K562 (cell line): Measurements from ENCODE around the gene STX18.

ENCODE experiments used
- CBX3 ChIP-seq, 2 experiments: IDR thresholded peaks; 1 replicate in 1 of 2; 2 replicates in 1 of 2; pipeline ENCODE4 v1.6.1; 2012; ENCODE audit warnings: inconsistent platforms in 2 of 2, low read length in 2 of 2, borderline replicate concordance in 1 of 2, control low read depth in 1 of 2
- ELF2 ChIP-seq: fragments of 250-450 bp; sonication (Bioruptor Pico); IDR thresholded peaks from 2 replicates; pipeline ENCODE4 v1.5.0; 2021; ENCODE audit warnings: mild to moderate bottlenecking
- HNRNPLL ChIP-seq: fragments of 200-400 bp; formaldehyde crosslinking; IDR thresholded peaks from 2 replicates; pipeline ENCODE4 v1.6.1; 2017; ENCODE audit warnings: low read length, low read depth, mild to moderate bottlenecking; ENCODE audit not compliant: poor library complexity, severe bottlenecking
- SMARCC2 ChIP-seq: fragments of 450-650 bp; IDR thresholded peaks from 2 replicates; pipeline ENCODE4 v1.6.1; 2017; ENCODE audit warnings: antibody characterized with exemption, moderate library complexity, mild to moderate bottlenecking, low read depth
- STAT6 ChIP-seq: sonication (generic); formaldehyde crosslinking; IDR thresholded peaks from 2 replicates; pipeline ENCODE4 v1.8.1; 2023; ENCODE audit warnings: mild to moderate bottlenecking, missing genetic modification reagents
- TCF7L2 ChIP-seq: fragments of 150-350 bp; IDR thresholded peaks from 2 replicates; pipeline ENCODE4 v1.6.1; 2016; ENCODE audit warnings: low read depth, mild to moderate bottlenecking, low read length, moderate library complexity
- ZBTB8A ChIP-seq: fragments of 450-650 bp; IDR thresholded peaks from 2 replicates; pipeline ENCODE4 v1.6.1; 2018; ENCODE audit warnings: mild to moderate bottlenecking, moderate library complexity; ENCODE audit not compliant: partially characterized antibody
- ZNF253 ChIP-seq: fragments of 250-450 bp; sonication (Bioruptor Pico); conservative IDR thresholded peaks from 2 replicates; pipeline ENCODE4 v1.6.1; 2021; ENCODE audit warnings: mild to moderate bottlenecking
- ZNF507 ChIP-seq: conservative IDR thresholded peaks from 2 replicates; pipeline ENCODE4 v1.6.1; 2017; ENCODE audit warnings: missing genetic modification characterization, missing compliant biosample characterization

GRCh38 chr4:4387531-4388310 is 154.1 kb downstream of the STX18 start:
- TF ChIP-seq ELF2 (CRISPR knock-in tag) (no peak), SMARCC2 (no peak), TCF7L2 (no peak), ZNF507 (no peak), ZBTB8A (no peak), CBX3 (IDR thresholded peaks at IDR 0.05; ENCODE audit: borderline replicate concordance in 1 of 2, low read length in 2 of 2) (no peak), HNRNPLL (no peak), ZNF253 (CRISPR knock-in tag) (no peak), STAT6 (CRISPR knock-in tag) (no peak)
